SH-SY5Y (cell line): ENCODE data around the gene CEP290.

Experiments
- GATA2 ChIP-seq: IDR thresholded peaks from 2 replicates; pipeline ENCODE4 v1.6.1; 2011; ENCODE audit warnings: mild to moderate bottlenecking, low read depth, low read length
- GATA3 ChIP-seq: IDR thresholded peaks from 2 replicates; pipeline ENCODE4 v1.6.1; 2011; ENCODE audit warnings: low read depth, mild to moderate bottlenecking, low read length, moderate library complexity

- no peak for TF ChIP-seq GATA2
- TF ChIP-seq GATA3, result no peak
These were observed 106.5 kb downstream of the CEP290 start for GRCh38 chr12:88035271-88035906.
